ENCODE measurements around the gene CARD11.
"Not testable (repeated sequence)": the region's sequence is repeated elsewhere in the genome, so short reads cannot be mapped to it uniquely, and the experiment has no call there.

CARD11 gene

DNA sequence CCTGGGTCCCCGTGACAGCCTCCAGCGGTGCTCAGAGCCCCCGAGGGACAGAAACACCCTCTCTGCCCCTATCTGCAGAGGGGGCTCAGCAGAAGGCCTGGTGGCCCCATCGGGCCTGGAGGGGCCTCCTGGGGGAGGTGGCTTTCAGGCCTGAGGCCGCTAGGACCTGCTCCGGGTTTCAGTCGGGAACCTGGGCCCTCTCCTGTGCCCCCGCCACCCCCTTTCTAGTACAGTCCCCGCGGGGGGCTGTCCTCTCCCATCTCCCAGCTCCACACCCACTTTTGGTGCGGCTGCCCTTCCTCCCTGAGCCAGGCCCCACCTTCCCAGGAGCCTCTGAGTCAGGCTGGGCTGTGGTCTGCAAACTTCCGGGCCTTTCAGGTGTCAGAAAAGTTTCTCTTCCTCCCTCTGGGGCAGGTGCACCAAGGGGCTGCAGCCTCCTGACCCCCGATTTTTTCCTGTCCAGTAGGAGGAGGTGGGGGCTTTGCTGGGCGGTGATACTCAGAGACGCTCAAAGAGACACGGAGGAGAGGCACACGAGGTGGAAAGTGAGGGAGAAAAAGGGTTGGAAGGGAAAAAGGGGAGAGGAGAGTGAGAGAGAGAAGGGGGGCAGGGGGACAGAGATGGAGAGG is 692 bp downstream of the CARD11 start:
- Mint-ChIP-seq H3K27me3 (no peaks in the 10 kb centered on the region), H3K4me3 (peak overlapping the region; percentile 90), H3K27ac (peak overlapping the region; percentile 93), H3K4me1 (peaks cover 60% of the 10 kb centered on the region), H3K36me3 (peaks cover 36% of the 10 kb centered on the region), H3K9me3 (no peaks in the 10 kb centered on the region)
- CTCF ChIA-PET = interaction anchor here (0.6 to 2.3 kb wide), 5 partner anchors 20 to 112 kb away, joined by 3 to 10 read pairs (median 3); no protein-coding TSS in a partner anchor
- DNase-seq = peak; percentile 86

DNA sequence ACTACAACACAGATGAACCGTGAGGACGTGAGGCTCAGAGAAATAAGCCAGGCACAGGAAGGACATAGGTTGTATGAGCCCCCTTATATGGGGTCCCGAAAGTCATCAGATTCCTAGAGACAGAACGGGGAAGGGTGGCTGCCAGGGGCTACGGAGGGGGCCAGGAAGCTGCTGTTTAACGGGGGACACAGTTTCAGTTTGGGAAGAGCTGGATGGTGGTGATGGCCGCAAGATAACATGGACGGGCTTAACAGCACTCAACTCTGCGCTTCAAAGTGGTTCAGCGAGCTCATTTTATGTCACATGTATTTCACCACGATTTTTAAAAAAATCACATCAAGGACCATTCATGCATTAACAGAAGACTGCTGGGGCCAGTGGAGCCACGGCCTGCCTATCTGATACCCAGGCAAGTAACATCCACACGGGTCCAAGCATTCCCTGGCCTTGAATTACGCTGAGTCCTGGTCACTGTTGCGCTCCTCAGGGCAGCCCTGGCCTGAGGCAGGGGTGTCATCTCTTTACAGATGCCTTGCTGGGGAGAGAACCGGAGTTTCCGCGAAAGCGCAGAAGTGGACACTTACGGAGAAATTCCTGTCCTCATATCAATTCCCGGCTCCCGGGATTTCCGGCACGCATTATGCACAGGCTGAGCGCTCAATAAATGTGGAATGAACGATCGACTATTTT is 1.5 kb downstream of the CARD11 start:
- Mint-ChIP-seq H3K4me3 (peak overlapping the region; percentile 90), H3K27me3 (no peaks in the 10 kb centered on the region), H3K36me3 (peaks cover 36% of the 10 kb centered on the region), H3K27ac (peak overlapping the region; percentile 33), H3K4me1 (peaks cover 67% of the 10 kb centered on the region), H3K9me3 (no peaks in the 10 kb centered on the region)
- no peak for DNase-seq
- CTCF ChIA-PET = interaction anchor here (1.1 to 2.3 kb wide), 3 partner anchors 20 to 113 kb away, joined by 4 to 10 read pairs (median 4); no protein-coding TSS in a partner anchor

DNA sequence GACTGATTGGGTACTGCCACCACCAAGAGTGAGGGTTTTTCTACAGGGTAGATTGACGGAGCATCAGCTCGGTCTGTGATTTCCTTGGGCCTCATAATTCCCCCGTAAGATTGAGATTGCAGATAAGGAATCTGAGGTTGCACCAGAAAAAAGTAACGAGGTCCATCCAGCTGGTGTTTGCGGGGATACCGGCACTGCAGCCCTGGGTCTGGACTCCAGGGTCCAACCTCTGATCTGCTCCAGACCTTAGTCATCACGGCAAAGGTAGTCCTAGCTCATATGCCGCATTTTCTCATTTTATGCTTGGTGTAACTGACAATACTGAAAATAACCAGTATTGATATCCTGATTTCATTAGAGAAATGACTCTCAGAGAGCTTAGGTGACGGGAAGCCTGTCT is 3.9 kb downstream of the CARD11 start:
- no peaks in the 10 kb centered on the region for H3K27me3 Mint-ChIP-seq
- H3K36me3 Mint-ChIP-seq = peaks cover 41% of the 10 kb centered on the region
- no peaks in the 10 kb centered on the region for H3K9me3 Mint-ChIP-seq
- peak overlapping the region; percentile 62 for H3K27ac Mint-ChIP-seq
- CTCF ChIA-PET = interaction anchor here (1.5 kb wide), 1 partner anchor 14 kb away, joined by 3 read pairs; no protein-coding TSS in a partner anchor
- H3K4me3 Mint-ChIP-seq = no peak overlapping the region
- H3K4me1 Mint-ChIP-seq = peaks cover 70% of the 10 kb centered on the region
- no peak for DNase-seq

DNA sequence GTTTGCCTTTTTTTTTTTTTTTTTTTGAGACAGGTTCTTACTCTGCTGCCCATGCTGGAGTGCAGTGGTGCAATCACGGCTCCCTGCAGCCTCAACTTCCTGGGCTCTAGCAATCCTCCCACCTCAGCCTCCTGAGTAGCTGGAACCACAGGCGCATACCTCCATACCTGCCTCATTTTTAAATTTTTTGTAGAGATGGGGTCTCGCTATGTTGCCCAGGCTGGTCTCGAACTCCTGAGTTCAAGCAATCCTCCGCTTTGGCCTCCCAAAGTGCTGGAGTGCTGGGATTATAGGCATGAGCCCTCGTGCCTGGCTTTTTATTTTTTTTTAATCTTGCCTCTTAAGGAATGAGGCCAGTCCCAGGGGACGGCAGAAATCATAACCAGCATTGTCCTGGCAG is 5.7 kb downstream of the CARD11 start:
- DNase-seq, H3K27me3 Mint-ChIP-seq, H3K4me3 Mint-ChIP-seq, H3K9me3 Mint-ChIP-seq, CTCF ChIA-PET: not testable (repeated sequence)
- peaks cover 62% of the 10 kb centered on the region for H3K4me1 Mint-ChIP-seq
- H3K36me3 Mint-ChIP-seq = peaks cover 45% of the 10 kb centered on the region
- H3K27ac Mint-ChIP-seq = peak overlapping the region; percentile 44

- peaks cover 57% of the 10 kb centered on the region for H3K4me1 Mint-ChIP-seq
Observed at GRCh38 chr7:3037259-3037658, 6.4 kb downstream of the CARD11 start.

GRCh38 chr7:3034591-3035150 is 9.0 kb downstream of the CARD11 start:
- CTCF ChIA-PET = no interaction called here
- Mint-ChIP-seq H3K4me1 (peaks cover 42% of the 10 kb centered on the region), H3K9me3 (no peaks in the 10 kb centered on the region), H3K36me3 (peaks cover 44% of the 10 kb centered on the region), H3K4me3 (no peak overlapping the region), H3K27me3 (no peaks in the 10 kb centered on the region), H3K27ac (no peak overlapping the region)
- DNase-seq = no peak

More at GRCh38 chr7:3037259-3037658, 6.4 kb downstream of the CARD11 start:
- Mint-ChIP-seq H3K4me3 (no peak overlapping the region), H3K36me3 (peaks cover 45% of the 10 kb centered on the region), H3K27me3 (no peaks in the 10 kb centered on the region), H3K27ac (no peak overlapping the region), H3K9me3 (no peaks in the 10 kb centered on the region)
- DNase-seq = no peak
- CTCF ChIA-PET = interaction anchor here (0.6 to 1.1 kb wide), 2 partner anchors 29 to 65 kb away, joined by 3 to 4 read pairs; no protein-coding TSS in a partner anchor

DNA sequence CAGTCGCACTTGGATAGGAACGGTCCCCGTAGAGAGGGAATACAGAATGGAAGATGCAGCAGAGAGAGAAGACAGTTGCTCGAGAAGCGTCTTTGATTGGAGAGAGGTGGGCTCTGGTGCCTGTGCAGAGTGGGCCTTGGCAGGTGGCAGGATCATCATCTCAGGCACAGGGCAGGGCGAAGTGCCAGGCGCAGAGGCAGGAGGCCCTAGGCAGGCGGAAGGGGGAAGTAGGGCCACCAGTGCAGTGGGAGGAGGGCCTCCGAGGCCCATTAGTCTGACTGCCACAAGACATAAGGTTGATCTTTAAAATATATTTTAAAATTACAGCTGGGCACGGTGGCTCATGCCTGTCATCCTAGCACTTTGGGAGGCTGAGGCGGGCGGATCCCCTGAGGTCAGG is 10.1 kb downstream of the CARD11 start:
- Mint-ChIP-seq H3K4me3 (no peak overlapping the region), H3K27me3 (no peaks in the 10 kb centered on the region), H3K27ac (no peak overlapping the region), H3K4me1 (peaks cover 42% of the 10 kb centered on the region), H3K36me3 (peaks cover 45% of the 10 kb centered on the region), H3K9me3 (no peaks in the 10 kb centered on the region)
- CTCF ChIA-PET = no interaction called here
- DNase-seq = peak; percentile 13

- no peaks in the 10 kb centered on the region for H3K9me3 Mint-ChIP-seq
- peaks cover 42% of the 10 kb centered on the region for H3K4me1 Mint-ChIP-seq
- H3K36me3 Mint-ChIP-seq = peaks cover 45% of the 10 kb centered on the region
- peak; percentile 1 for DNase-seq
- CTCF ChIA-PET = no interaction called here
- H3K4me3 Mint-ChIP-seq = no peak overlapping the region
- H3K27me3 Mint-ChIP-seq = no peaks in the 10 kb centered on the region
- no peak overlapping the region for H3K27ac Mint-ChIP-seq
Observed at GRCh38 chr7:3033136-3033535, 10.5 kb downstream of the CARD11 start.

- H3K4me1 Mint-ChIP-seq = peaks cover 42% of the 10 kb centered on the region
- H3K27ac Mint-ChIP-seq = peak overlapping the region; percentile 4
- no peaks in the 10 kb centered on the region for H3K27me3 Mint-ChIP-seq
- H3K4me3 Mint-ChIP-seq = no peak overlapping the region
- peaks cover 53% of the 10 kb centered on the region for H3K36me3 Mint-ChIP-seq
- H3K9me3 Mint-ChIP-seq = peaks cover 4% of the 10 kb centered on the region
- CTCF ChIA-PET = no interaction called here
- no peak for DNase-seq
Observed at GRCh38 chr7:3032256-3032655, 11.4 kb downstream of the CARD11 start.

GRCh38 chr7:3029138-3029537 is 14.5 kb downstream of the CARD11 start:
- Mint-ChIP-seq H3K4me1 (peaks cover 34% of the 10 kb centered on the region), H3K36me3 (peaks cover 68% of the 10 kb centered on the region), H3K27ac (no peak overlapping the region), H3K9me3 (peaks cover 22% of the 10 kb centered on the region), H3K27me3 (no peaks in the 10 kb centered on the region), H3K4me3 (no peak overlapping the region)
- no peak for DNase-seq
- CTCF ChIA-PET = no interaction called here

DNA sequence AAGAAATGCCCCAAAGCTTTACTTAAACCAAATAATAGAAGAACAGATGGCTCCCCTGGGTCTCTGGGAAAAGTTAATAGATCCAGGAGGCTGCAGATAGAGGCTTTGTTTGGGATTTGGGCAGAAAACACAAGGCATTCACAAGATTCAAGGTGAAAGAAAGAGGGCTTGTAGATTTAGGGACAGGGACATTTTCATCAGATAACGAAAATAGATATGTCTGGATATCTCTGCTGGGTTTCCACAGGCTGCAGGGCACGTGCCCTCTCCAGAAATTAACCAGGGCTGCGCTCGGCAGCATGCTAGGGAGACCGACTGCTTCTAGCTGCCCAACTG is 14.9 kb downstream of the CARD11 start:
- CTCF ChIA-PET = interaction anchor here (0.7 to 1.2 kb wide), 3 partner anchors 18 to 37 kb away, joined by 3 to 4 read pairs (median 3); no protein-coding TSS in a partner anchor
- DNase-seq = no peak
- H3K36me3 Mint-ChIP-seq = peaks cover 72% of the 10 kb centered on the region
- peak overlapping the region; percentile 78 for H3K27ac Mint-ChIP-seq
- no peaks in the 10 kb centered on the region for H3K27me3 Mint-ChIP-seq
- no peak overlapping the region for H3K4me3 Mint-ChIP-seq
- H3K9me3 Mint-ChIP-seq = peaks cover 22% of the 10 kb centered on the region
- peaks cover 34% of the 10 kb centered on the region for H3K4me1 Mint-ChIP-seq

DNA sequence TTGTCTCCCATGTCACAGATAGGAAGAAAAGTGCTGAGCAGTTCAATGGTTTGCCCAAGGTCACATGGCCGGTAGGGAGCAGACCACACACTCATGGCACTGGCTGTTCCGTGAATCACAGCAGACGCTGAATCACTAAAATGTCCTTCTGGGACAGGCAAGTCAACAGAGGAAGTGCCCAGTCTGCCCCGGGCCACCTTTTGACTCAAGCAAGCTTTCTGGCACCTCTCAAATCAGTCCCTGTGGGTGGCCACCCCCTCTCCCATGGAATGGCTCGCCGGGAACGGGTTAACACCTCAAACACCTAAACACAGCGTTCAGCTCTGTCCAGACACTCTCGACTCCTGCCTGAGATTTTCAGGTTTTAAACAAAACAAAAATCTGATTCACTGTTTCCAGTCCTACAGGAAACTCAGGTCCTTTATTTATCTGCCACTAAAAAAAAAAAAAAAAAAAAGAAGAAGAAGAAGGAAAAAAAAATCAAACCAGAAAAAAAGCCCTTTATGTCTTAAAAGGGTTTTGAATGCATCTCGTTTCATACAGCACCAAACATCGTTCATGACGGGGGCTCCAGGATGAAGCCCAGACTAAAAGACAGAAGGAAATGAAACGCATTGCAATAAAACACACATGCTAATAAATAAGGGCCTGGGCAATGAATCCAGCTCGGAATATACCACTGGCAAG is 15.5 kb downstream of the CARD11 start:
- CTCF ChIA-PET = interaction anchor here (0.7 to 1.2 kb wide), 3 partner anchors 17 to 37 kb away, joined by 3 to 4 read pairs (median 3); no protein-coding TSS in a partner anchor
- Mint-ChIP-seq H3K27ac (peak overlapping the region; percentile 78), H3K9me3 (peaks cover 22% of the 10 kb centered on the region), H3K4me3 (no peak overlapping the region), H3K4me1 (peaks cover 31% of the 10 kb centered on the region), H3K27me3 (no peaks in the 10 kb centered on the region), H3K36me3 (peaks cover 70% of the 10 kb centered on the region)
- peak; percentile 33 for DNase-seq

DNA sequence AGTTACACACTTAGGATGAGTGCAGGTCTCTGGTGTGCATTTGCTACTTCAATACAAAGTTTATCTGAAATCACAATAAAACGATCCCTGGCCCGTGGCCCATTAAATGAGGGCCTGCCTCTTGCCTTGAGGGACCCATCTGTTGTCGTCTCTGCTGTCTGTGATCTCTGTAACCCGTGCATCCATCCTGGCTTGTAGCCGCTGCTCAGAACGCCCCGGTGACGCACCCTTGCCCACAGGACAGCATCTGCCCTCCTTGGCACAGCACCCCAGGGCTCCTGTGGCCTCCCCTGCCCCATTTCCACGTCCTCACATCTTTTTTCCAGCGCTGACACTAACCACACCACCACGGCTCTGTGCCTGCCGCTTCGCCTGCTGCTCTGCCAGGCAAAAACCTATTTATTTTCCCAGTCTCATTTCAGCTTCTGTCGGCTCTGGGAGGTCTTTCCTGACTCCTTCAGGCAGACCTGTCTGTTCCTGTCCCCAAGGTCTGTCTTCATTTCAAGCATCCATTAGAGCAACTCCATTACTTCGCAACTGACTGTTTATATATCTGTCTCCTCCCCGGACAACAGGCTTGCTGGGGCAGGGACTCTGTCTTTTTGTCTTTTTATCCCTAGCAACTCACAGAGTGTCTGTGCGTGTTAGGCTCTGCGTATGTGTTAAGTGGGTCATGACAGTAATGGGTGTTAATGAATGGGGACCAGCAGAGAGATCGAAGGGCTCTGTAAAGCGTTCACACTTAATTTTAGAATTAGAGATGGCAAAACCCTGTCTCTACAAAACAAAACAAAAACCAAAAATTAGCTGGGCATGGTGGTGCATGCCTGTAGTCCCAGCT is 16.4 kb downstream of the CARD11 start:
- Mint-ChIP-seq H3K4me1 (peaks cover 31% of the 10 kb centered on the region), H3K4me3 (no peak overlapping the region), H3K36me3 (peaks cover 78% of the 10 kb centered on the region), H3K27ac (no peak overlapping the region), H3K9me3 (peaks cover 26% of the 10 kb centered on the region), H3K27me3 (no peaks in the 10 kb centered on the region)
- DNase-seq = peak; percentile 14
- CTCF ChIA-PET = interaction anchor here (1.2 kb wide), 1 partner anchor 16 kb away, joined by 4 read pairs; no protein-coding TSS in a partner anchor
